Osteoblast (primary cell): Measurements from ENCODE around the gene LILRA1. TPM values are rescaled to one million over a fixed set of nuclear protein-coding genes. Genes with fewer than 3 reads are reported as not detected.
"Not testable (repeated sequence)": the region's sequence is repeated elsewhere in the genome, so short reads cannot be mapped to it uniquely, and the experiment has no call there.

Experiments used
- DNase-seq: peaks from one replicate; pipeline ENCODE4 v3.0.0; 2011; ENCODE audit warnings: low spot score, mixed read lengths; ENCODE audit not compliant: insufficient read length; ENCODE audit errors: missing footprints
- H2AFZ ChIP-seq: 2 replicates; pipeline ENCODE4 v1.6.0; 2011; ENCODE audit warnings: mild to moderate bottlenecking, low read length
- H3K27ac ChIP-seq: 2 replicates; pipeline ENCODE4 v1.5.1; 2011; ENCODE audit warnings: mild to moderate bottlenecking, low read depth, low read length, moderate library complexity
- H3K27me3 ChIP-seq: 2 replicates; pipeline ENCODE4 v1.6.0; 2012; ENCODE audit warnings: mild to moderate bottlenecking, control low read depth, inconsistent platforms, low read length, moderate library complexity; ENCODE audit not compliant: insufficient read depth
- H3K36me3 ChIP-seq: 2 replicates; pipeline ENCODE4 v1.5.1; 2011; ENCODE audit warnings: mild to moderate bottlenecking, low read length, control low read depth, moderate library complexity; ENCODE audit not compliant: insufficient read depth
- H3K4me1 ChIP-seq: 2 replicates; pipeline ENCODE4 v1.5.1; 2011; ENCODE audit warnings: mild to moderate bottlenecking, low read length, control low read depth, moderate library complexity; ENCODE audit not compliant: insufficient read depth
- H3K4me2 ChIP-seq: 2 replicates; pipeline ENCODE4 v1.6.0; 2011; ENCODE audit warnings: mild to moderate bottlenecking, low read length; ENCODE audit not compliant: insufficient read depth
- H3K4me3 ChIP-seq: fragments of 200-600 bp; sonication (generic); 3 replicates; pipeline ENCODE4 v1.5.1; 2012; ENCODE audit warnings: mild to moderate bottlenecking, low read length, inconsistent platforms; ENCODE audit not compliant: insufficient read depth
- H3K79me2 ChIP-seq: 2 replicates; pipeline ENCODE4 v1.6.0; 2012; ENCODE audit warnings: mild to moderate bottlenecking, low read length, control low read depth, inconsistent platforms; ENCODE audit not compliant: insufficient read depth
- H3K9me3 ChIP-seq: 2 replicates; pipeline ENCODE4 v1.5.1; 2011; ENCODE audit warnings: low read depth, low read length, control low read depth
- H4K20me1 ChIP-seq: 2 replicates; pipeline ENCODE4 v1.6.0; 2012; ENCODE audit warnings: mild to moderate bottlenecking, low read length, control low read depth; ENCODE audit not compliant: insufficient read depth
- CTCF ChIP-seq: IDR thresholded peaks from 2 replicates; pipeline ENCODE4 v1.5.1; 2011; ENCODE audit warnings: mild to moderate bottlenecking, low read depth, low read length, moderate library complexity; ENCODE audit errors: extremely low read depth
- total RNA-seq: library from RNA; depleted of rRNA; stranded (reverse); fragments of >200 nt; gene quantifications from 2 replicates; pipeline ENCODE4 v1.2.3, GENCODE V29; 2012

LILRA1 gene
- total RNA-seq, 1 donor, result not detected

GRCh38 chr19:54594737-54595136 lies 1.3 kb downstream of the LILRA1 start:
- no peak for TF ChIP-seq CTCF
- no peaks in the 10 kb centered on the region for H3K9me3 ChIP-seq
- no peaks in the 10 kb centered on the region for H3K27me3 ChIP-seq
- H4K20me1 ChIP-seq, result no peaks in the 10 kb centered on the region
- H3K4me3 ChIP-seq, result no peak overlapping the region
- no peak overlapping the region for H2AFZ ChIP-seq
- H3K27ac ChIP-seq, result no peak overlapping the region
- no peaks in the 10 kb centered on the region for H3K79me2 ChIP-seq
- H3K4me1 ChIP-seq, result no peaks in the 10 kb centered on the region
- H3K36me3 ChIP-seq, result no peaks in the 10 kb centered on the region
- no peak for DNase-seq
- no peak overlapping the region for H3K4me2 ChIP-seq

GRCh38 chr19:54595680-54596436 lies 2.4 kb downstream of the LILRA1 start:
- not testable (repeated sequence) for H3K9me3 ChIP-seq, H2AFZ ChIP-seq

GRCh38 chr19:54600212-54600611 lies 6.8 kb downstream of the LILRA1 start:
- H2AFZ ChIP-seq, result no peak overlapping the region
- no peaks in the 10 kb centered on the region for H3K79me2 ChIP-seq

More at GRCh38 chr19:54595680-54596436, 2.4 kb downstream of the LILRA1 start:
- DNase-seq, H3K79me2 ChIP-seq, H3K36me3 ChIP-seq, H3K4me2 ChIP-seq, H3K4me1 ChIP-seq, H4K20me1 ChIP-seq, H3K4me3 ChIP-seq, H3K27ac ChIP-seq, H3K27me3 ChIP-seq: not testable (repeated sequence)

GRCh38 chr19:54606230-54606629 lies 12.8 kb downstream of the LILRA1 start:
- Histone ChIP-seq H3K36me3 (no peaks in the 10 kb centered on the region), H3K27ac (no peak overlapping the region), H3K9me3 (peaks cover 2% of the 10 kb centered on the region)

More at GRCh38 chr19:54600212-54600611, 6.8 kb downstream of the LILRA1 start:
- H3K27me3 ChIP-seq, result no peaks in the 10 kb centered on the region
- H3K27ac ChIP-seq, result no peak overlapping the region
- H3K4me1 ChIP-seq, result no peaks in the 10 kb centered on the region
- no peak for TF ChIP-seq CTCF
- H4K20me1 ChIP-seq, result no peaks in the 10 kb centered on the region
- H3K4me3 ChIP-seq, result no peak overlapping the region
- no peak for DNase-seq
- peaks cover 2% of the 10 kb centered on the region for H3K9me3 ChIP-seq
- H3K4me2 ChIP-seq, result no peak overlapping the region
- H3K36me3 ChIP-seq, result no peaks in the 10 kb centered on the region

More at GRCh38 chr19:54606230-54606629, 12.8 kb downstream of the LILRA1 start:
- no peak for DNase-seq
- TF ChIP-seq CTCF, result no peak
- Histone ChIP-seq H2AFZ (no peak overlapping the region), H4K20me1 (no peaks in the 10 kb centered on the region), H3K4me3 (no peak overlapping the region), H3K4me2 (no peak overlapping the region), H3K79me2 (no peaks in the 10 kb centered on the region), H3K27me3 (no peaks in the 10 kb centered on the region), H3K4me1 (no peaks in the 10 kb centered on the region)
